Nucleus accumbens (tissue), 56 donors: ENCODE results near the gene ELK3.

Experiments used
- DNase-seq, 56 donors: peaks; one replicate each; lab custom pipeline; 2025; lab: John Stamatoyannopoulos, UW

Gene ELK3

GRCh38 chr12:96208801-96209549, 14.8 kb downstream of the ELK3 start:
- peak in 1 of 56 donors; percentile 14 for DNase-seq

- DNase-seq: peak in 2 of 56 donors; percentile 17 to 22
Measured at GRCh38 chr12:96210376-96211055, 16.3 kb downstream of the ELK3 start.

DNA sequence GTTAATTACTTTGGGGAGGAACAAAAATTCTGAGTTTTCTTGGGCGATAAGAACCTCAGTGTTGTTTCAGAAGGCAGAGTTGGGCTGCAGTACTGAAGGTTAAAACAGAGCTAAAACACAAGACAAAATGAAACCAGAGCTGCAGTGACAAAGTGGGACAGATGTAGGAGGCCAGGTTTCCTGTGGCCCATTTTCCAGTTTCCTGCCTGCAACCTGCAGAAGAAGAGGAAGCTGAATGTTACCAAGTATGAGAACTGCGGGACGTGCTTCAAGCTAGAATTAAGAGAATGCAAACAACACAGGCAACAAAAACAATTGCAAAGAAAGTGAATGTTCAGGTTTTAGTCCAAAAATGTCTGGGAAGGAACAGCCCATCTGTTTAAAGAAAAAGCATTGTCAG, 17.8 kb downstream of the ELK3 start:
- DNase-seq: peak in 1 of 56 donors; percentile 9

DNA sequence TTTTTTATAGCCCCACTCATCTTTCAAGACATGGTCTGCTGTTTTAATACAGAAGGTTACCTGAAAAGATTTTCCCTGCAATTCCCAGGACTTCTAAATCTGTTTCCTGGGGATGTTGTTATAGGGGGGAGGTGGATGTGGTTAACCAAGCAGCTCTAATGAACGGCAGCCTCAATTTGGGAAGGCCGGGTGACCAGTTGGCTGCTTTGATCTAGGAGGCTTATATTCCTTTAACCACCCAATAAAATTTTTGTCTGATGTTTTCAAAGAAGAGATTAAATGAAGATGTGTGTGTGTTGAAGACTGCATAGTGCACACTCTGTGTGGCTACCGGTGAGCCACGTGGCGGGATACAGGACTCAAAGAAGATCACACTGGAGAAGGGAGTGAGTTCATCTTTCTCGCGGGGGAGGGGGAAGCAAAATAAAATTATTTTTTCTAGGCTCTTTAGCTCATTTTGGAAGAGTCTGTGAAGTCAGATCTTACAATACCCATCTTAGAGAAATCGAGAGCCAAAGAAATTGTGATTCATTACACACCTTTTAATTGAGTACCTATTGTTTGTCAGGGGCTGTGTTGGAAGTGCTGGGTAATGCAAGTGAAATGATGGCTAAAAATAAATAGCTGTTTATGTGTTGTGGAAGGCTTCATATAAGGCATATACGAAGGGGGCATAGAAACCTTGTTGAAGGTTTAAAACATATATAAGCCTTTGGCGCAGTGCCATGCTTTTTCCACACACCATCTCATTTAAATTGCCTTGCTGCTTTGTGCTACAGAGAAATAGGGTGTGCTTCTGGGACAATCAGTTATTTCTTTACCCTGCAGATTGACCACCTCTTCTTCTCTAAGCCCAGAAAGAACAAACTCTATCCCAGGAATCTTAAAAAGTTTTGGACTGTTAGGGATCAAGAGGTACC, 18.5 kb downstream of the ELK3 start:
- DNase-seq: no peak

DNA sequence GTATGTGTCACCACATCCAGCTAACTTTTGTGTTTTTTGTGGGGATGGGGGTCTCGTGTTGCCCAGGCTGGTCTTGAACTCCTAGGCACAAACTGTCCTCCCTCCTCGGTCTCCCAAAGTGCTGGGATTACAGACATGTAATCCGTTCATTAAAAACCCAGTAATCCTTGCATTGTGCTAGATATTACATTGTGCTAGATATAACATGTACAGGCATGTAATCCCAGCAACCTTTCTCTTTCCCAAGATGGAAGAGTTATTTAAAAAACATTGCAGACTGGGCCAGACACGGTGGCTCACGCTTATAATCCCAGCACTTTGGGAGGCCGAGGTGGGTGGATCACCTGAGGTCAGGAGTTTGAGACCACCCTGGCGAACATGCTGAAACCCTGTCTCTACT, 19.7 kb downstream of the ELK3 start:
- no peak for DNase-seq

- DNase-seq: no peak
Measured at GRCh38 chr12:96215919-96216273, 21.7 kb downstream of the ELK3 start.

DNA sequence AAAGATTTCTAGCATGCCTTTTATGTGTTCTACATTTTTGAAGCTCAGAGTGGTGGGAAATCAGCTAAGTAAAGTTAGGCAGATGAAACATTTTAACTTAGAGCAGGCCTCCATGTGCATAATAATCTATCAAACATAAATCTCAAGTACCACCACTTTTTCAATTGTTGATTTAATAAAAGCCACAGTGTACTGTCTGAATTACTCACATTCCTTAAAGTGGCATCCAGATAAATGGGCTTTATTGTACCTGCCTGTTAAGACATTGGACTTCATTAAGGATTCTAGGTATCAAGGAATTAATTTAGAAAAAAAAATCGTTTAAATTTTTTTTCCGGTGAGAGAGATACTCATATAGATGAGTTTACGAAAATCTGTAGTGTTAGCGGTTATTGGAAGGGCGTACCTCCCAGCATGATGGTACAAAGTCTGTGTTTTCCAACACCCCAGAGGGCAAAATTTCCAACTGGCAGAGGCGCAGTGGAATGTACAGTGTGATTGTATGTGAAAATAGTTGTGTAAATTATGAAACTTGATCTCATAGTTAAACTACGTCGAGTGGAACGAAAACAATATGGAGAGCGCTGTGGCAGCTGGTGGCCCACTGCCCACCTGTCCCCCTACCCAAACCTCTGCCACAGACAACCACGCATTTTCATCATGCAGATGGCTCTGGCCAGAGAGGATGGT, 25.0 kb downstream of the ELK3 start:
- DNase-seq: no peak

GRCh38 chr12:96219700-96220206, 25.6 kb downstream of the ELK3 start:
- DNase-seq: peak in 10 of 56 donors; percentile 21 to 65 (median 44)

- DNase-seq: no peak
Measured at GRCh38 chr12:96220902-96221301, 26.7 kb downstream of the ELK3 start.

DNA sequence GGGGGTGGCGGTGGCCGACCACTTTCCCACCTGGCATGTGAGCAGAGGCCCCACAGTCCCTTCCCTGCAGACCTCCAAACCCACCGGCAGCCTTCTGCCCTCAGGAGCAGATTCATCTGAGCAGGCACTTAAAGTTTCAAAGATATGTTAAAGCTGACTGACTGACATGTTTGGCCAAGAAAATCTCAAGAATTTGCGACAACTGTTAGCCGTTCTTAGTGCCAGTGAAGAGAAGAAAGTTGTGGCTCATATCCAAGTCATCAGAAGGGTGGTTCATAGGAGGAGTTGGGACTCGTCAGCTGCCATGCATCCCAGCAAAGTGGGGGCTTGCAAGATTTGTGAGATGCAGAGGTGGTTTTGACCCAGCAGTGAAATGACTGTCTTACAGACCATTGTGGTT, 27.2 kb downstream of the ELK3 start:
- no peak for DNase-seq

DNA sequence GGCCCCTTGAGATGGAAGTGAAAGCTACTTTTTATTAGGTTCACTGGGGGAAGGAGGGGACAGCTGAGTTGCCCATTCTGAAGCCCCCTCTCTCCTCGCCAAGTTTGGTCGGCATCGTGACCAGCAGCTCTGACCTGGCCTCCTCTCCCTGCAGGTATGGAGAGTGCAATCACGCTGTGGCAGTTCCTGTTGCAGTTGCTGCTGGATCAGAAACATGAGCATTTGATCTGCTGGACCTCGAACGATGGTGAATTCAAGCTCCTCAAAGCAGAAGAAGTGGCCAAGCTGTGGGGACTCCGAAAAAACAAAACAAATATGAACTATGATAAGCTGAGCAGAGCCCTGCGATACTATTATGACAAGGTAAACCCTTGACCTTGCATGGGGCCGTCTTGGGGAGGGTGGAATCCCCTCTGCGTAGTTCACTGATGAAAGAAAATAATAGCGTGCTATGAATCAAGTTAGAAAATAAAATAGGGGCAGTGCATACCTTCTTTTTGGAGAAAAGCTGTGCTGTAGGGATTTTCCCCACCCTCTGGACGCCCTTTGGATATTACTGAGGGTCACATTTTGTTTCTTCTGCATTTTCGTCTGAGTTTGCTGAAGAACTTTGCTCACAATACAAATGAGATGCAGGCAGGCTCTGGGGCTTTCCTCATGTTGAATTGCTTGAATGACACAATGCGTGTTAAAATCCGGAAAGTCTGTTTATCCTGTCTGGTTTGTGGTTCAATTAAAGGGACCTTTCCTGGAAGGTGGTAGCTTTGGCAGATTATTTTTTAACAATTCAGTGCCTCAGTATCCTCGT, 29.4 kb downstream of the ELK3 start:
- DNase-seq: no peak

DNA sequence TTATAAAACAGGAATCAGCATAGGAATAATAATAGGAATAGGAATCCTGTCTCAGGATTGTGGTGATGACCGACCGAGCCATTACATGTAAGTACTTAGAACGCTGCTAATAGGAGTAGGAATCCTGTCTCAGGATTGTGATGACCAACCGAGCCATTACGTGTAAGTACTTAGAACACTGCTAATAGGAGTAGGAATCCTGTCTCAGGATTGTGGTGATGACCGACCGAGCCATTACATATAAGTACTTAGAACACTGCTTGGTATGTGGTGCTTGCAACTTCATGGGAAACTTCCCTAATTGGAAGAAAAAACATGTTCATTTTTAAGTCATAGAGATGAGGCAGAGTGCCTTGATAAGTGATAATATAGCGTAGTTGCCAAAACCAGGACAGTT, 30.0 kb downstream of the ELK3 start:
- DNase-seq: no peak

DNA sequence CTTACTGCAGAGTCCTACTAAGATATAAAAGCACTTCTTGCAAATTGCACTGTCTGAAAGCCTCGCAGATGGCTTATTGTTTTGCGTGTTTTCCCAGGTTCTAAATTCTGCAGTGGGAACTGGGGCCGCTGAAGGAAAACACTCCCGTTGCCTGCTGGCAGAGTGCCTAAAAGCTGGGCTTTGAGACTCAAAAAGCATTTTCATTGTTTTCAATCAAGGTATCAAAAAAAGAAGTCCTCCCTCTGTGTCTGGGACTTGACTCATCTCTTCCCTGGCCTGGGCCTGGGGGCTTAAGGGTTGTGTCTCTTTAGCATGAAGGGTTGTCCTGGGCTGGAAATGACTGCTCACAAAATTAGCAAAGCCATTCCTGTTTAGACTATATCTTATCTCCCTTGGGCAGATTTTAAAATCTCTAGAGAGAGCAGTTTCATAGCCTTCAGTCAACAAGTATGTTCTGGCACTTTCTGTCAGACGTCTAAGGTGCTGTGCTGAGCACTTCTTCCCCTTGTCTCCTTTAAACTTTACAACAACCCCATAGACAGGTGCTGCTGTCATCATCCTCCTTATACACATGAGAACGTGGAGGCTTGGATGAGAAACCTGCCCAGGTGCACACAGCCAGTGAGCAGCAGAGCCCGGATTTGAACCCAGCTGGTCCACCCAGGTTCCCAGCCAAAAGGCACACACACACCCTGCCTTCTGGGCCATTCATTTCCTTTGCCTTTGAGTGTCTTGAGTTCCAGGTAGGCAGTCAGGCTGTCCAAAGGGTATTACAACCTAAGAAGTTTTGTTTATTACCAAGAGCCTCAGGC, 31.1 kb downstream of the ELK3 start:
- peak in 5 of 56 donors; percentile 22 to 50 (median 24) for DNase-seq

DNA sequence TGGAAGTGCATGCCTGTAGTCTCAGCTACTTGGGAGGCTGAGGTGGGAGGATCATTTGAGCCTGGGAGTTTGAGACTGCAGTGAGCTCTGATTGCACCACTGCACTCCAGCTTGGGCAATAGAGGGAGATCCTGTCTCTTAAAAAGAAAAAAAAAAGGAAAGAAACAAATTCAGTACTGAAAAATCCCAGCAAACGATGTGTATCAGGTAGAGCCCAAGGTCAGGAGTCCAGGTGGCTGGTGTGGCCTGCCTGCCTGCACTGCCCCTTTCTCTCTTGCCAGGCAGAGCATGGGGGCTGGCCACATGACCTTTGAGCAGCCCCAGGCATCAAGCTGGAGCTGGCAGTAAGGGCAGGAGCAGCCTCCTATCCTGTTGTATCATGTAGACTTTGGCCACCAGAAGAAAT, 31.8 kb downstream of the ELK3 start:
- no peak for DNase-seq

GRCh38 chr12:96226401-96226800, 32.2 kb downstream of the ELK3 start:
- no peak for DNase-seq

GRCh38 chr12:96226801-96227348, 32.7 kb downstream of the ELK3 start:
- DNase-seq: no peak

DNA sequence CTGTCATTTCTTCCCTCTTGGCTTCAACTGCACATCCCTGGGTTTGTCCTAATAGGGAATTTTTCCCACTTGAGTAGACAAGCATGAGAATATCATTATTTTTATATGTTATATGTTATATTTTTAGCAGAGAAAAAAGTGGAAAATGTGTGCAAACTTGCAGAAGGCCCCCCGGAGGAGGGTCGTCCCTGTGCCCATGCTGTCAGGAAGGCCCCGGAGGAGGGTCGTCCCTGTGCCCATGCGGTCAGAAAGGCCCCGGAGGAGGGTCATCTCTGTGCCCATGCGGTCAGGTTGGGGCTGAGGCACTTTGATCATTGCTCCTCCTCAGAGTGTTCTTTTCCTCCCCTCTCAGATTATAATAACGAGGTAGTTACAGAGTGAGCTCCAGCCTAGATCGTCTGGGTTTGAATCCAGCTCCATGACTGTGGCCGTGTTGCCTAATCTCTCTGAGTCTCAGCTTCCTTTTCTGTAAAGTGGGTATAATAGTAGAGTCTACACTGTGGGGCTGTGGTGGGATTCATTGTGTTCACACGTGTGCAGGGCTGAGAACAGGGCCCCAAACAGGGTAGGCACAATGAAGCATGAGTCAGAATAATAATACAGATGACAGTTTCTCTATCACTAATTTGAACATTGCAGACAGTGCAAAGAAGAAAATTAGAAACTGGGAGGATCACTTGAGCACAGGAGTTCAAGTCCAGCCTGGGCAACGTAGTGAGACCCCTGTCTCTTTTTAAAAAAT, 33.4 kb downstream of the ELK3 start:
- no peak for DNase-seq
